Gastroesophageal sphincter (tissue), 3 donors: ENCODE data around the gene TEKT2.

Experiments
- EP300 ChIP-seq: sonication (generic); formaldehyde crosslinking; IDR thresholded peaks from one replicate; pipeline ENCODE4 v1.6.1; 2017; ENCODE audit warnings: antibody characterized with exemption, mild to moderate bottlenecking
- POLR2A ChIP-seq, 2 donors: fragments of 450-650 bp; IDR thresholded peaks; one replicate each; pipeline ENCODE4 v1.6.1; 2017; ENCODE audit warnings: antibody characterized with exemption in 2 of 2, mild to moderate bottlenecking in 2 of 2, moderate library complexity in 1 of 2
- POLR2AphosphoS5 ChIP-seq: sonication (generic); formaldehyde crosslinking; IDR thresholded peaks from one replicate; pipeline ENCODE4 v1.6.1; 2017; ENCODE audit warnings: antibody characterized with exemption
- TF ChIP-seq, protein P1 (sequence below), 4 experiments: fragments of 200-600 bp in 2 of 4; fragments of 450-650 bp in 2 of 4; sonication (generic) in 1 of 4; IDR thresholded peaks; one replicate each; pipeline ENCODE4 v1.5.1; 2017 to 2019; ENCODE audit warnings: antibody characterized with exemption in 4 of 4, mild to moderate bottlenecking in 2 of 4, moderate library complexity in 2 of 4

DNA sequence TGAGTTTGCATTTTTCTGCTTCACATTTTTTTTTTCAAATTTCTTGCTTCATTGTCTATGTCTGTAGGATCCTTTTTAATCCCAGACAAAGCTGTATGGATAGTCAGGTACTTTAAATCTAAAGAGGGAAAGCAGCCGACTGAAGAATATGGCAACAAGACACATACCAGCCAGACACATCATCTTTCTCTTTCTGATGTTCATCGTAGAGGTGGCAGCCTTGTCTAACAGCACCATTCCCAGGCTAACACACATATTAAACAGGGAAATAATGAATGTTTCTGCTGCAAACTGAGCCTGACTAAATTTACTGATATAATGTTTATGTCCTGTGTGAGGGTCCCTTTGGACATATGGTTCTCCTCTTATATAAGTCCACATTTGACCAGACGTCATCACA, 3.7 kb upstream of the TEKT2 start:
- TF ChIP-seq, protein P1, sequence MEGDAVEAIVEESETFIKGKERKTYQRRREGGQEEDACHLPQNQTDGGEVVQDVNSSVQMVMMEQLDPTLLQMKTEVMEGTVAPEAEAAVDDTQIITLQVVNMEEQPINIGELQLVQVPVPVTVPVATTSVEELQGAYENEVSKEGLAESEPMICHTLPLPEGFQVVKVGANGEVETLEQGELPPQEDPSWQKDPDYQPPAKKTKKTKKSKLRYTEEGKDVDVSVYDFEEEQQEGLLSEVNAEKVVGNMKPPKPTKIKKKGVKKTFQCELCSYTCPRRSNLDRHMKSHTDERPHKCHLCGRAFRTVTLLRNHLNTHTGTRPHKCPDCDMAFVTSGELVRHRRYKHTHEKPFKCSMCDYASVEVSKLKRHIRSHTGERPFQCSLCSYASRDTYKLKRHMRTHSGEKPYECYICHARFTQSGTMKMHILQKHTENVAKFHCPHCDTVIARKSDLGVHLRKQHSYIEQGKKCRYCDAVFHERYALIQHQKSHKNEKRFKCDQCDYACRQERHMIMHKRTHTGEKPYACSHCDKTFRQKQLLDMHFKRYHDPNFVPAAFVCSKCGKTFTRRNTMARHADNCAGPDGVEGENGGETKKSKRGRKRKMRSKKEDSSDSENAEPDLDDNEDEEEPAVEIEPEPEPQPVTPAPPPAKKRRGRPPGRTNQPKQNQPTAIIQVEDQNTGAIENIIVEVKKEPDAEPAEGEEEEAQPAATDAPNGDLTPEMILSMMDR (IDR thresholded peaks at IDR 0.05): no peak
- TF ChIP-seq POLR2AphosphoS5 (no peak), POLR2A (IDR thresholded peaks at IDR 0.05) (no peak), EP300 (no peak)
